CD14-positive monocyte (primary cell): ENCODE data around the gene USP54. TPM values are rescaled to one million over a fixed set of nuclear protein-coding genes. Genes with fewer than 3 reads are reported as not detected.

Experiments used
- DNase-seq, 3 donors: peaks; one replicate each; pipeline ENCODE4 v3.0.0-alpha.2; 2011 to 2022
- H2AFZ ChIP-seq: 2 replicates; pipeline ENCODE4 v1.6.0; 2012; ENCODE audit warnings: mild to moderate bottlenecking, low read depth, low read length, inconsistent platforms; ENCODE audit not compliant: insufficient read depth, poor library complexity, severe bottlenecking
- H3K27ac ChIP-seq, 2 donors: 1 replicate in 1 of 2; 2 replicates in 1 of 2; pipeline ENCODE4 v1.5.1; 2012 to 2013; ENCODE audit warnings: low read length in 2 of 2, control low read depth in 1 of 2, inconsistent platforms in 1 of 2, low read depth in 1 of 2, mild to moderate bottlenecking in 1 of 2
- H3K27me3 ChIP-seq, 2 donors: one replicate each; pipeline versions ENCODE4 v1.6.0 to v1.6.1; 2011 to 2013; ENCODE audit warnings: low read length in 2 of 2; ENCODE audit not compliant: control insufficient read depth in 2 of 2, insufficient read depth in 2 of 2
- H3K36me3 ChIP-seq, 2 donors: replicated peaks in 1 of 2; 1 replicate in 1 of 2; 2 replicates in 1 of 2; pipeline versions ENCODE4 v1.5.1 to v1.6.1; 2012 to 2013; ENCODE audit warnings: low read length in 2 of 2, control low read depth in 1 of 2, inconsistent platforms in 1 of 2, mild to moderate bottlenecking in 1 of 2; ENCODE audit not compliant: insufficient read depth in 2 of 2, control insufficient read depth in 1 of 2
- H3K4me1 ChIP-seq, 2 donors: 1 replicate in 1 of 2; 2 replicates in 1 of 2; pipeline versions ENCODE4 v1.5.1 to v1.6.1; 2012 to 2013; ENCODE audit warnings: low read length in 2 of 2, control low read depth in 1 of 2, inconsistent platforms in 1 of 2, mild to moderate bottlenecking in 1 of 2, moderate library complexity in 1 of 2; ENCODE audit not compliant: insufficient read depth in 2 of 2, control insufficient read depth in 1 of 2
- H3K4me2 ChIP-seq: replicated peaks from 2 replicates; pipeline ENCODE3; 2012; ENCODE audit warnings: low read length, moderate library complexity, mild to moderate bottlenecking; ENCODE audit not compliant: poor library complexity, severe bottlenecking; ENCODE audit errors: extremely low read depth
- H3K4me3 ChIP-seq, 3 experiments: fragments of 200-600 bp in 1 of 3; sonication (generic) in 1 of 3; replicated peaks in 1 of 3; 1 replicate in 2 of 3; 2 replicates in 1 of 3; pipeline ENCODE4 v1.5.1; 2011 to 2013; ENCODE audit warnings: low read length in 3 of 3, mild to moderate bottlenecking in 3 of 3, control low read depth in 2 of 3, low read depth in 2 of 3, inconsistent platforms in 1 of 3, moderate library complexity in 1 of 3
- H3K79me2 ChIP-seq: 2 replicates; pipeline ENCODE4 v1.6.0; 2012; ENCODE audit warnings: mild to moderate bottlenecking, control low read depth, inconsistent platforms, low read length, moderate library complexity; ENCODE audit not compliant: insufficient read depth
- H3K9ac ChIP-seq: 2 replicates; pipeline ENCODE4 v1.6.0; 2017; ENCODE audit warnings: low read length, mild to moderate bottlenecking; ENCODE audit not compliant: insufficient read depth, poor library complexity, severe bottlenecking
- H3K9me3 ChIP-seq, 2 donors: replicated peaks in 1 of 2; 1 replicate in 1 of 2; 2 replicates in 1 of 2; pipeline versions ENCODE4 v1.5.1 to v1.6.1; 2012 to 2013; ENCODE audit warnings: low read length in 2 of 2, control low read depth in 1 of 2; ENCODE audit not compliant: control insufficient read depth in 1 of 2, insufficient read depth in 1 of 2
- H4K20me1 ChIP-seq: 2 replicates; pipeline ENCODE4 v1.6.0; 2012; ENCODE audit warnings: mild to moderate bottlenecking, low read length, control low read depth, moderate library complexity; ENCODE audit not compliant: insufficient read depth
- H3K27ac Mint-ChIP-seq, 7 donors: one replicate each; pipeline ENCODE4 v1.8.0; 2020; ENCODE audit warnings: mild to moderate bottlenecking in 7 of 7, mixed read lengths in 7 of 7, moderate library complexity in 6 of 7, inconsistent platforms in 2 of 7
- H3K27me3 Mint-ChIP-seq, 3 donors: one replicate each; pipeline ENCODE4 v1.8.0; 2021 to 2022; ENCODE audit warnings: low read depth in 3 of 3, mild to moderate bottlenecking in 3 of 3, mixed read lengths in 3 of 3, moderate library complexity in 3 of 3, inconsistent platforms in 1 of 3
- H3K36me3 Mint-ChIP-seq, 2 donors: one replicate each; pipeline ENCODE4 v1.8.0; 2020; ENCODE audit warnings: mixed read lengths in 2 of 2, inconsistent platforms in 1 of 2, mild to moderate bottlenecking in 1 of 2
- H3K4me1 Mint-ChIP-seq: one replicate; pipeline ENCODE4 v1.8.0; 2020; ENCODE audit warnings: mild to moderate bottlenecking, mixed read lengths
- H3K4me3 Mint-ChIP-seq, 2 donors: one replicate each; pipeline ENCODE4 v1.8.0; 2020; ENCODE audit warnings: mild to moderate bottlenecking in 2 of 2, mixed read lengths in 2 of 2, moderate library complexity in 1 of 2
- H3K9me3 Mint-ChIP-seq, 7 donors: one replicate each; pipeline ENCODE4 v1.8.0; 2020 to 2022; ENCODE audit warnings: mixed read lengths in 7 of 7, mild to moderate bottlenecking in 6 of 7, moderate library complexity in 6 of 7, inconsistent platforms in 2 of 7
- WGBS: methylation state at CpG from one replicate; pipeline ENCODE4 v1.1.5; 2013; ENCODE audit warnings: missing lambda C conversion rate; ENCODE audit not compliant: insufficient coverage; 5-methylcytosine and 5-hydroxymethylcytosine counted together
- intact Hi-C, 2 donors: fragments of 100-400 bp; cut with micrococcal nuclease; formaldehyde crosslinking; loops; one replicate each; pipeline versions ENCODE4 v1.15.0 to v1.15.1; 2023
- polyA plus RNA-seq, 3 donors: library from polyadenylated mRNA; depleted of rRNA in 1 of 3; unstranded in 2 of 3; stranded (reverse) in 1 of 3; fragments of 300-500 nt in 2 of 3; fragments of >200 nt in 1 of 3; fragmentation: Illumina TruSeq in 2 of 3; gene quantifications; 1 replicate in 2 of 3; 2 replicates in 1 of 3; pipeline ENCODE4 v1.2.3, GENCODE V29; 2012 to 2021
- TF ChIP-seq, protein P1 (sequence below): fragments of 200-600 bp; IDR thresholded peaks from one replicate; pipeline ENCODE4 v1.8.0; 2022; ENCODE audit warnings: antibody characterized with exemption, mild to moderate bottlenecking

The USP54 gene
- polyA plus RNA-seq, 3 donors: 0.28 to 2.4 (median 0.55) TPM

DNA sequence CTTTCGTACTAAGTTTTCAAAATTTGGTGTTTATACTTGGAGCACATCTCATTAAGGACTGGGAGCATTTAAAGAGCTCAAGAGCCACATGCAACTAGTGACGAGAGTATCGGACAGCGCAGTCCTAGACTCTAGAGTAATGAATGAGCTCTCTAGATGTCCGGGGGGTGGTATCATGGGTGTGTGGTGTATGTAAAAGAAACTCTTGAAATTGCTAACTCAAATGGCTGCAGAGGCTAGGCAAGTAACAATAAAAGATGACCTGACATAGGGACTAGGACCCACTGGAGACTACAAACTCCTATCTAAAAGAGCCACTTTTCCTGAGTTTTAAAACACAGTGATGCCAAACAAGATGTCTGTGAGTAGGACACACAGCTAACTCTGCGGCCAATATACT, 36.2 kb upstream of the USP54 start:
- Histone ChIP-seq H3K79me2 (peaks cover 4% of the 10 kb centered on the region), H3K4me1 (peaks cover 16 to 17% of the 10 kb centered on the region in 2 donors), H4K20me1 (no peaks in the 10 kb centered on the region), H3K9me3 (no peaks in the 10 kb centered on the region), H3K27ac (no peak overlapping the region), H2AFZ (no peak overlapping the region), H3K4me2 (no peak overlapping the region), H3K4me3 (no peak overlapping the region), H3K27me3 (no peaks in the 10 kb centered on the region), H3K9ac (no peak overlapping the region), H3K36me3 (no peaks in the 10 kb centered on the region)
- Mint-ChIP-seq H3K36me3 (no peaks in the 10 kb centered on the region), H3K9me3 (no peaks in the 10 kb centered on the region), H3K27me3 (peaks cover 0 to 3% (median 0%) of the 10 kb centered on the region in 3 donors), H3K4me1 (peaks cover 14% of the 10 kb centered on the region), H3K27ac (peak overlapping the region in 1 of 7 donors; percentile 60), H3K4me3 (no peak overlapping the region)
- no peak for DNase-seq
- intact Hi-C loops: no loop called here
- TF ChIP-seq, protein P1, sequence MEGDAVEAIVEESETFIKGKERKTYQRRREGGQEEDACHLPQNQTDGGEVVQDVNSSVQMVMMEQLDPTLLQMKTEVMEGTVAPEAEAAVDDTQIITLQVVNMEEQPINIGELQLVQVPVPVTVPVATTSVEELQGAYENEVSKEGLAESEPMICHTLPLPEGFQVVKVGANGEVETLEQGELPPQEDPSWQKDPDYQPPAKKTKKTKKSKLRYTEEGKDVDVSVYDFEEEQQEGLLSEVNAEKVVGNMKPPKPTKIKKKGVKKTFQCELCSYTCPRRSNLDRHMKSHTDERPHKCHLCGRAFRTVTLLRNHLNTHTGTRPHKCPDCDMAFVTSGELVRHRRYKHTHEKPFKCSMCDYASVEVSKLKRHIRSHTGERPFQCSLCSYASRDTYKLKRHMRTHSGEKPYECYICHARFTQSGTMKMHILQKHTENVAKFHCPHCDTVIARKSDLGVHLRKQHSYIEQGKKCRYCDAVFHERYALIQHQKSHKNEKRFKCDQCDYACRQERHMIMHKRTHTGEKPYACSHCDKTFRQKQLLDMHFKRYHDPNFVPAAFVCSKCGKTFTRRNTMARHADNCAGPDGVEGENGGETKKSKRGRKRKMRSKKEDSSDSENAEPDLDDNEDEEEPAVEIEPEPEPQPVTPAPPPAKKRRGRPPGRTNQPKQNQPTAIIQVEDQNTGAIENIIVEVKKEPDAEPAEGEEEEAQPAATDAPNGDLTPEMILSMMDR: no peak
- WGBS: 96% methylated on average over 4 of the region's 6 CpGs

DNA sequence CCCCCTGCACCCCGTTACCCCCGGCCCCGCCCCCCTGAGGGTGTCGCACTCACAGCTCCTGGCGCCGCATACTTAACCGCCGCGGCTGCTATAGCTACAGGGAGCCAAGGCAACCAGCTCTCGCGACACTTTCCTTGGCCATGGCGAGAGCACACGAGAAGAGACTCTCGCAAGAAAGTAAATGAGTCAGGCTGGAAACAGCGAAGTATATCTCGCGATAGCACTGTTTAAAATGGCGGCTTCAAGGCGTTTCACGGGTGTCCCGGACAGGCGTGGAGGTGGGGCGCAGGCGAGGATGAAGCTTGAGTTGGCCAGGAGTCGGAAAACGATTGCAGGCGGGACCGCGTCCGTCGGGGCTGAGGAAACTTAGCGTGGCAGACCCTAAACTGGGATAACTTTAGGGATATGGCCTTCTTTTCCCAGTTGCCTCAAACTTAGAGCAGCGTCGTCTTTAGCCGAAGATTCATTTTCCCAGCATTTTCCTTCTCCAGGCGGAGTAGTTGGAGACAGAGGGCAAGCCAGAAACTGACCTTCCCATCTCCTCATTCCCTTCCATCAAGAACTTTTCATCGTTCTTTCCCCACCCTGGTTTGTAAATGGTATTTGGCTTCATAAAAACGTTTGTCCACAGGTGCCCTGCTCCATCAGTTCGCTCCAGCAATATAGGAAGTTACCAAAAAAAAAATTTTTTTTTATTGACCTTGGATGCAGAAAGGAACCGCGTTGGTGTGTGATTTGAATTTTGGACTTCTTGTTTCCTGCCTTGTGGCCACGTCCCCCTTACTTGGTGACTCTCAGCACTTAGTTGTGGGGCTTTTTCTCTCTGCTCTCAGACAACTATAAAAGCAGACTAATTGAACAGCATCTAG, 35.0 kb upstream of the USP54 start:
- WGBS: under 1% methylated on average over 23 of the region's 42 CpGs
- peak; percentile 93 to 97 (median 96) for DNase-seq
- Histone ChIP-seq H3K27me3 (no peaks in the 10 kb centered on the region), H3K9me3 (no peaks in the 10 kb centered on the region), H3K4me2 (peak overlapping the region; percentile 93), H2AFZ (peak overlapping the region; percentile 99), H3K79me2 (peaks cover 4% of the 10 kb centered on the region), H3K4me1 (peaks cover 16 to 17% of the 10 kb centered on the region in 2 donors), H3K4me3 (peak overlapping the region; percentile 73 to 89 (median 87)), H4K20me1 (no peaks in the 10 kb centered on the region), H3K9ac (peak overlapping the region; percentile 87), H3K27ac (peak overlapping the region; percentile 65 to 86), H3K36me3 (no peaks in the 10 kb centered on the region)
- Mint-ChIP-seq H3K4me1 (peaks cover 14% of the 10 kb centered on the region), H3K27me3 (peaks cover 0 to 3% (median 0%) of the 10 kb centered on the region in 3 donors), H3K36me3 (no peaks in the 10 kb centered on the region), H3K27ac (peak overlapping the region; percentile 87 to 99 (median 96)), H3K4me3 (peak overlapping the region; percentile 96 to 99), H3K9me3 (no peaks in the 10 kb centered on the region)
- intact Hi-C loops: no loop called here
- TF ChIP-seq, protein P1: no peak
